Heart left ventricle (tissue), 16 donors: ENCODE data around the gene IGFBP5. TPM values are rescaled to one million over a fixed set of nuclear protein-coding genes. Genes with fewer than 3 reads are reported as not detected.

Experiments used
- ATAC-seq, 4 donors: fragments of 200-7000 bp; cut with Tn5 transposase; one replicate each; pipeline ENCODE4 v1.9.1; 2020 to 2022; ENCODE audit warnings: moderate library complexity in 4 of 4, mild to moderate bottlenecking in 3 of 4, moderate number of reproducible peaks in 1 of 4
- DNase-seq, 5 donors: peaks; one replicate each; pipeline ENCODE4 v3.0.0-alpha.2; 2020
- H3K27ac ChIP-seq, 12 donors: fragments of 200-600 bp; sonication (generic) in 4 of 12; one replicate each; pipeline versions ENCODE4 v1.5.0 to v1.8.0; 2016 to 2022; ENCODE audit warnings: mild to moderate bottlenecking in 2 of 12
- H3K27me3 ChIP-seq, 9 donors: fragments of 200-600 bp; sonication (generic) in 2 of 9; one replicate each; pipeline versions ENCODE4 v1.5.1 to v1.8.0; 2016 to 2022; ENCODE audit warnings: mild to moderate bottlenecking in 3 of 9
- H3K36me3 ChIP-seq, 9 donors: fragments of 200-600 bp; sonication (generic) in 2 of 9; one replicate each; pipeline versions ENCODE4 v1.5.0 to v1.8.0; 2018 to 2022; ENCODE audit warnings: mild to moderate bottlenecking in 2 of 9
- H3K4me1 ChIP-seq, 12 donors: fragments of 200-600 bp; sonication (generic) in 4 of 12; one replicate each; pipeline versions ENCODE4 v1.5.0 to v1.8.0; 2016 to 2022; ENCODE audit warnings: mild to moderate bottlenecking in 3 of 12
- H3K4me3 ChIP-seq, 12 donors: fragments of 200-600 bp; sonication (generic) in 4 of 12; one replicate each; pipeline versions ENCODE4 v1.5.0 to v1.8.0; 2017 to 2022; ENCODE audit warnings: mild to moderate bottlenecking in 9 of 12, moderate library complexity in 4 of 12
- H3K9me3 ChIP-seq, 12 donors: fragments of 200-600 bp; sonication (generic) in 4 of 12; one replicate each; pipeline versions ENCODE4 v1.5.0 to v1.8.0; 2016 to 2022; ENCODE audit warnings: mild to moderate bottlenecking in 1 of 12
- CTCF ChIP-seq, 12 donors: fragments of 200-600 bp; sonication (generic) in 4 of 12; IDR thresholded peaks; one replicate each; pipeline versions ENCODE4 v1.5.0 to v1.8.0; 2018 to 2022; ENCODE audit warnings: antibody characterized with exemption in 12 of 12, mild to moderate bottlenecking in 5 of 12
- POLR2A ChIP-seq, 2 donors: fragments of 450-650 bp; IDR thresholded peaks; one replicate each; pipeline ENCODE4 v1.6.1; 2017; ENCODE audit warnings: antibody characterized with exemption in 2 of 2, mild to moderate bottlenecking in 2 of 2, moderate library complexity in 2 of 2
- WGBS, 4 donors: extraction: QIAGEN DNeasy Blood & Tissue Kit in 2 of 4; methylation state at CpG; one replicate each; pipeline versions ENCODE4 v1.1.5 to v1.1.7; 2013 to 2018; 5-methylcytosine and 5-hydroxymethylcytosine counted together
- intact Hi-C, 10 donors: fragments of 100-400 bp; cut with DNase I; formaldehyde crosslinking; loops; one replicate each; pipeline versions ENCODE4 v1.11.1 to v1.14.2; 2022
- polyA plus RNA-seq, 2 donors: library from polyadenylated mRNA; stranded (reverse); fragments of 200-250 nt; gene quantifications; one replicate each; pipeline ENCODE4 v1.2.3, GENCODE V29; 2013
- total RNA-seq, 9 donors: library from RNA; depleted of rRNA in 2 of 9; stranded (reverse); fragments of >200 nt in 2 of 9; fragmentation: NEBNext Ultra II Directional in 3 of 9; extraction: Animal tissue kit (Norgen Biotek cat#: 25700) in 3 of 9; gene quantifications; one replicate each; pipeline versions ENCODE4 v1.1.0 to v1.2.4, GENCODE V29; 2016 to 2023
- donor health status: ischemic (EF 13 %, LVEDD 7.1; RV severe dilation, severe dysfunction).
- donor health status: healthy with polysubstance abuse.
- donor health status: DM: no; HTN: yes; CAD: no.
- donor health status: DM: no; HTN: no; CAD: no.
- donor health status: ischemic (EF 25% LVEDD 6.9; RV normal size, moderate dysfunction).
- donor health status: ischemic (EF 25% LVEDD 5.7; RV mildly dilated, moderate dysfunction).
- donor health status: healthy.
- donor health status: DM: yes; HTN: yes; CAD: no.
- donor health status: ischemic (EF 35%, LVEDD 5.7; RV mildly dilated, moderate dysfunction).
- donor health status: nonischemic (EF 11% LVEDD 7.7; RV severe dilation, severe dysfunction).
- donor health status: DM: yes; HTN: yes; CAD: no.
- donor health status: PGD.
- donor health status: ischemic (EF 29% LVEDD 5.4; RV normal size, mild dysfunction).
- donor health status: nonischemic (EF 23%, LVEDD 6.1; RV moderate dilation, normal function).

IGFBP5 gene
- total and polyA plus RNA-seq, 11 donors: 58.2 to 441 (median 129) TPM

GRCh38 chr2:216710551-216711301 is 15.4 kb upstream of the IGFBP5 start:
- DNase-seq (peak in 3 of 5 donors; percentile 53 to 75 (median 71)), ATAC-seq (peak; percentile 53 to 76 (median 72))
- no peaks in the 10 kb centered on the region for H3K27me3 ChIP-seq
- peak overlapping the region in 11 of 12 donors; percentile 44 to 83 (median 53) for H3K27ac ChIP-seq
- no peaks in the 10 kb centered on the region for H3K36me3 ChIP-seq
- no peak overlapping the region for H3K4me3 ChIP-seq
- H3K4me1 ChIP-seq: peaks cover 0 to 42% (median 4%) of the 10 kb centered on the region in 12 donors
- intact Hi-C loops: loop anchor here in 3 of 10 donors (5.0 to 10.0 kb wide), 2 partner anchors 124 to 127 kb away; no protein-coding TSS in a partner anchor
- H3K9me3 ChIP-seq: peaks cover 0 to 14% (median 0%) of the 10 kb centered on the region in 12 donors
- TF ChIP-seq CTCF (IDR thresholded peaks at IDR 0.05) (no peak), POLR2A (IDR thresholded peaks at IDR 0.05) (no peak)
- WGBS, 4 donors: 72 to 79% (median 78%) methylated on average over 10 to 11 of the region's 11 CpGs

- no peak for ATAC-seq
- no peak for DNase-seq
- Histone ChIP-seq H3K4me3 (no peak overlapping the region), H3K36me3 (no peaks in the 10 kb centered on the region), H3K4me1 (peaks cover 0 to 40% (median 17%) of the 10 kb centered on the region in 12 donors), H3K9me3 (peaks cover 0 to 6% (median 0%) of the 10 kb centered on the region in 12 donors), H3K27ac (peak overlapping the region in 2 of 12 donors; percentile 1 to 47), H3K27me3 (peaks cover 0 to 11% (median 0%) of the 10 kb centered on the region in 9 donors)
- intact Hi-C loops: loop anchor here in 7 of 10 donors (5.0 to 10.0 kb wide), 6 partner anchors 70 to 1010 kb away; no protein-coding TSS in a partner anchor
- 53 to 81% (median 69%) methylated on average over 1 of the region's 1 CpG for WGBS, 4 donors
- TF ChIP-seq POLR2A (IDR thresholded peaks at IDR 0.05) (no peak), CTCF (IDR thresholded peaks at IDR 0.05) (no peak)
Measured at GRCh38 chr2:216702756-216703155, 7.4 kb upstream of the IGFBP5 start.

- TF ChIP-seq POLR2A (IDR thresholded peaks at IDR 0.05) (no peak), CTCF (IDR thresholded peaks at IDR 0.05) (no peak)
- 96 to 97% (median 96%) methylated on average over 7 of the region's 7 CpGs for WGBS, 4 donors
- Histone ChIP-seq H3K36me3 (no peaks in the 10 kb centered on the region), H3K9me3 (no peaks in the 10 kb centered on the region), H3K27ac (peak overlapping the region in 1 of 12 donors; percentile 88), H3K4me3 (no peak overlapping the region), H3K27me3 (peaks cover 0 to 12% (median 0%) of the 10 kb centered on the region in 9 donors), H3K4me1 (peaks cover 0 to 46% (median 20%) of the 10 kb centered on the region in 12 donors)
- intact Hi-C loops: loop anchor here in 7 of 10 donors (2.0 to 10.0 kb wide), 7 partner anchors 71 to 1011 kb away; no protein-coding TSS in a partner anchor
- DNase-seq (no peak), ATAC-seq (no peak)
Measured at GRCh38 chr2:216701544-216701943, 6.2 kb upstream of the IGFBP5 start.

GRCh38 chr2:216700781-216701180 is 5.4 kb upstream of the IGFBP5 start:
- H3K4me3 ChIP-seq: no peak overlapping the region
- H3K36me3 ChIP-seq: no peaks in the 10 kb centered on the region
- TF ChIP-seq POLR2A (IDR thresholded peaks at IDR 0.05) (no peak), CTCF (IDR thresholded peaks at IDR 0.05) (no peak)
- whole genome bisulfite sequencing, 4 donors: 36 to 45% (median 38%) methylated on average over 5 of the region's 5 CpGs
- H3K27me3 ChIP-seq: peaks cover 0 to 19% (median 0%) of the 10 kb centered on the region in 9 donors
- no peaks in the 10 kb centered on the region for H3K9me3 ChIP-seq
- DNase-seq (no peak), ATAC-seq (peak in 2 of 4 donors; percentile 5 to 21)
- peaks cover 0 to 53% (median 21%) of the 10 kb centered on the region in 12 donors for H3K4me1 ChIP-seq
- H3K27ac ChIP-seq: peak overlapping the region in 8 of 12 donors; percentile 13 to 88 (median 38)
- intact Hi-C loops: loop anchor here in 7 of 10 donors (2.0 to 10.0 kb wide), 7 partner anchors 72 to 1012 kb away; no protein-coding TSS in a partner anchor
